Measurements from ENCODE around the gene FEN1.
A peak's percentile ranks its signal among the peaks of the same experiment; 100 is the strongest.

Gene FEN1

GRCh38 chr11:61775606-61776554 is 16.8 kb upstream of the FEN1 start:
- DNase-seq (ENCODE audit: low spot score), result no peak

GRCh38 chr11:61776561-61777075 is 16.1 kb upstream of the FEN1 start:
- peak; percentile 96 for DNase-seq (ENCODE audit: low spot score)

DNA sequence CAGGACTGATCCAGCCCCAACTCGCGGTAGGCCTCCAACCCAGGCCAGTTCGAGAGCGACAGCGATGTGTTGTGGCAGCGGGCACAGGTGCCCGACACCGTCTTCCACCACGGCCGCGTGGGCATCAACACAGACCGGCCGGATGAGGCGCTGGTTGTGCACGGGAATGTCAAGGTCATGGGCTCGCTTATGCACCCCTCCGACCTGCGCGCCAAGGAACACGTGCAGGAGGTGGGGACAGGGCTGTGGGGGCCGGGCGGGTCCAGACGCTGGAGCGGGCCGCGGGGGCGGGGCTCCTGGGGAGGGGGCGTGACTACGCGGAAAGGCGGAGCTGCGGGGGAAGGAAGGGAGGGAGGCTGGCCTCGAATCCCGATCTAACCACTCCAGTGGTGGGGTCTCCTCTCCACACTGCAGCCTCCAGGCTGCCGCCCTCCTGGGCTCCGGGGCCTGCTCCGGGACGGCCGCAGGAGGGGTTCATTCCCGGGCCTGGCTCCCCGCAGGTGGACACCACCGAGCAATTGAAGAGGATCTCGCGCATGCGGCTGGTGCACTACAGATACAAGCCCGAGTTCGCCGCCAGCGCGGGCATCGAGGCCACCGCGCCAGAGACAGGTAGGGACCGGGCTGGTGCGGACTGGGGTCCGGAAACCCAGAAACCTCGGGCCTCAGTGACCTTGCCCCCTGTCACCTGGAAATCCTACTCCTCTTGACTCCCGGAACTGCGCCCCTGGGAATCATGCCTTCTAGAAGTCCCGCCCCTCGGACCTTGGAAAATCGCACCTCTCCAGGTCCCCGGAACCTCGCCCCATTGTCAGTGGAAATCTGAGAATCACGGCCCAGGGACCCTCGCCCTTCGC is 15.2 kb upstream of the FEN1 start:
- DNase-seq (ENCODE audit: low spot score), result no peak

DNA sequence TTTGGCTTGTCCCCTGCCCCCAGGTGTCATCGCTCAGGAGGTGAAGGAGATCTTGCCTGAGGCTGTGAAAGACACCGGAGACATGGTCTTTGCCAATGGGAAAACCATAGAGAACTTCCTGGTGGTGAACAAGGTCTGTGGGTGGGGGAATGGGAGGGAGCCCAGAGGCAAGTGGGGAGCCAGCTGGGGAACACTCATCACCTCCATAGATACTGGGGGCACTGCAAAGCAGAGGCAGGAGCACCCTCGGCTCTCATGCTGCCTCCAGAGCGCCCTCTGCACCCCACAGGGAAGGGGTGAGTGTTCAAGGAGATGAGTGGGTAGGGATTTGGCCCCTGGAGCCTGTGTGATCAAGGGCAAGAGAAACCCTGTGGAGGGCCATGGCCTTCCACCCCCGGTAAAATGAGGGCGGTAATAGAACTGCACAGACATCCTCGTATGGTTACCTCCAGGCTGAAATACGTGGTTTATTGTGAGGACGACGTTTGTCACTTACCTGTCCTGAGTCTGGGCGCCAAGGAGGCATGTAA is 14.3 kb upstream of the FEN1 start:
- no peak for DNase-seq (ENCODE audit: low spot score)

GRCh38 chr11:61778920-61779650 is 13.6 kb upstream of the FEN1 start:
- DNase-seq (ENCODE audit: low spot score), result no peak

DNA sequence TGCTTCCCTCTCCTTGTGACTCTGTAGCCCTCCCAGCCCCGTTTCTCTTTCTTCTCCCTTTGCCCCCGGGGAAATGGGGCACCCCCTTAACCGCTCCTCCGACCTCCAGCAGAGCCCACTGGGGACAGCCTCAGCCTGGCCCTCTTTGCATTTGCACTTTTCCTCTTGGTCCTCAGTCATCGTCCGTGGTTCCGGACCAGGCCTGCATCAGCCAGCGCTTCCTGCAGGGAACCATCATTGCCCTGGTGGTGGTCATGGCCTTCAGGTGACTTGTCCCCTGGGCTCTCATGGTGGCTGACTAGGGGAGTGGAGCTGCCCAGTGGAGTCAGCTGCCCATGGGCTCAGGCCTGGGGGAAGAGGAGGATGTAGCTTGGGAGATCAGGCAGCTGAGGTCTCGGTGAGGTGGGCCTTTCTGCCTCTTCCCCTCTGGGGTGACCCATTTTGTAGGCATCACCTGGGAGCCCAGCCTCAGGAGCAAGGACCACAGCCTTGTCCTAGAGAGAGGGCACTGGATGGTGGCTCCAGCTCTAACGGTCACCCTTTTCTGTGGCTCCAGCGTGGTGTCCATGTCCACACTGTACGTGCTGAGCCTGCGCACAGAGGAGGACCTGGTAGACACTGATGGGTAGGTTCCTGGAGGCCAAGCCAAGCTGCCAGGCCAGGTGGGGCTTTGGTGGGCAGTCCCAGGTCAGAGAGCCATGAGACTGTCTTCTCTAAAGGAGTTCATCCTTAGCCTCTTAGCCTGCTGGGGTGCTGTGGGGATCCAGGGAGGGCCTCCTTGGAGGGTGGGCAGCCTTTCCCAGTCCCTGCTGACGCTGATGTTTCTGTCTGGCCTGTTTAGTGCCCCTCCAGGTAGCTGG is 12.8 kb upstream of the FEN1 start:
- DNase-seq (ENCODE audit: low spot score), result no peak

GRCh38 chr11:61780581-61781162 is 12.0 kb upstream of the FEN1 start:
- no peak for DNase-seq (ENCODE audit: low spot score)

- no peak for DNase-seq (ENCODE audit: low spot score)
These were observed 11.1 kb upstream of the FEN1 start for GRCh38 chr11:61781585-61781984.

GRCh38 chr11:61782299-61782698 is 10.4 kb upstream of the FEN1 start:
- no peak for DNase-seq (ENCODE audit: low spot score)

GRCh38 chr11:61782841-61783240 is 9.9 kb upstream of the FEN1 start:
- DNase-seq (ENCODE audit: low spot score), result no peak

DNA sequence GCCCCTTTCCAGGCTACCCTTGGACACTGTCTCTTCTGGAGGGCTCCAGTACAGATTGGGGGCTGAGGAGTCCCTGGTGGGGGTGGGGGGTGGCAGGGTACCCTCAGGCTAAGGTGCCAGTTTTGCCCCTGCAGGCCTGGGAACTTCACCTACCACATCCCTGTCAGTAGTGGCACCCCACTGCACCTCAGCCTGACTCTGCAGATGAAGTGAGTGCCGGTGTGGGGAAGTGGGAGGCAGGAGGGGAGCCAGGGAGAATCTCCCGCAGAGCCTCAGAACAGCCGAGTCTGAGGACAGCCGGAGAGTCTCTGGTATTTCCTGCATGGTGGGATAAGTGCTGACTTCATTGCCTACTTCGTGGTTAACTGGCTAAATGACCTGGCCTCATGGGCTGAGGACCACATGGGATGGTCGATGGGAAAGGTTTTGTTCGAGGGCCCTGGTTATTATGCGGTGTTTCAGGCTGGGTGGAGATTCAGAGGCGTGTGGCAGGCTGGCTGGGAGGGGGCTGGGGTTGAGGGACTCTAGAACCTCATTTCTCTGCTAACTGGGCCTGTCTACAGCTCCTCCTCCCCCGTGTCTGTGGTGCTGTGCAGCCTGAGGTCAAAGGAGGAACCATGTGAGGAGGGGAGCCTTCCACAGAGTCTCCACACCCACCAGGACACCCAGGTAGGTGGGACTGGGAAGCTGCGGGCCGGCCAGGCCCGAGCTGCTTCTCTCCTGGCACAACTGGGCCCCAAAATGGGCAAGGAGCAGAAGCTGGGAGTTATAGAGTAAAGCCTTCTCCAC is 8.8 kb upstream of the FEN1 start:
- DNase-seq (ENCODE audit: low spot score), result peak; percentile 59

DNA sequence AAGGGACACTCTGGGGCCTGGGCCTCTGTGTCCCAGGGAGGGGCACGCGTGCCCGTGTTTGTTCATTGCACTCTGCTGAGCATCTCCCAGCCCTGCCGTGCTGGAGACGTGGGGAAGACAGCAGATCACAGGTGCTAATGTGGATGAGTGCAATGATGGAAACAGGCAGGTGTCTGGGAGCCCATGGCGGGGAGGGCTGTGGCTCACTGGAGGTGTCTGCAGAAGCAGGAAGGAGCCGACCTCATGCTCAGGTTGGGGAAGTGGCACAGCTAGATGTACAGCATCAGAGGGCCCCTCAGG is 8.3 kb upstream of the FEN1 start:
- DNase-seq (ENCODE audit: low spot score), result no peak

DNA sequence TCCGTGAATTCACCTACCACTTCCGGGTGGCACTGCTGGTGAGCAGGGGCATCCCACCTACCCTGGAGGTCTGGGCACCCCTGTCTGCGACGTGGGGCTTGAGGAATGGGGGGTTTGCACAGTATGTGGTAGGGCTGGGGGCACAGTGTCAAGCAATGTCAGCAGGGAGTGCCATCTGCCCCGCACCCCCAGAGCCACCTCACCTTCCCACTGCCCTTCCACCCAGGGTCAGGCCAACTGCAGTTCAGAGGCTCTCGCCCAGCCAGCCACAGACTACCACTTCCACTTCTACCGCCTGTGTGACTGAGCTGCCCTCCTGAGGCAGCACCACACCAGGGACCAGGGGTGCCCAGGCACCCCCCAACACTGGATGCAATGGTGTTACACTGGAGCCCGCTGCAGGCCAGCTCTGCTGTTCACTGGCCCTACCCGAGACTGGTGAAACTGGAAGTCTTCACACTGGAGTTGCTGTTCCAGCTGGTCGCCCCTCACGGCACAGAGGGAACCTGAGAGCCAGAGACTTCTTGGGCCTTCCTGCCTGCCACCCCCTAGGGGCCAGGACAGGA is 6.8 kb upstream of the FEN1 start:
- no peak for DNase-seq (ENCODE audit: low spot score)

- DNase-seq (ENCODE audit: low spot score), result peak; percentile 70
These were observed 4.7 kb upstream of the FEN1 start for GRCh38 chr11:61787928-61788491.

DNA sequence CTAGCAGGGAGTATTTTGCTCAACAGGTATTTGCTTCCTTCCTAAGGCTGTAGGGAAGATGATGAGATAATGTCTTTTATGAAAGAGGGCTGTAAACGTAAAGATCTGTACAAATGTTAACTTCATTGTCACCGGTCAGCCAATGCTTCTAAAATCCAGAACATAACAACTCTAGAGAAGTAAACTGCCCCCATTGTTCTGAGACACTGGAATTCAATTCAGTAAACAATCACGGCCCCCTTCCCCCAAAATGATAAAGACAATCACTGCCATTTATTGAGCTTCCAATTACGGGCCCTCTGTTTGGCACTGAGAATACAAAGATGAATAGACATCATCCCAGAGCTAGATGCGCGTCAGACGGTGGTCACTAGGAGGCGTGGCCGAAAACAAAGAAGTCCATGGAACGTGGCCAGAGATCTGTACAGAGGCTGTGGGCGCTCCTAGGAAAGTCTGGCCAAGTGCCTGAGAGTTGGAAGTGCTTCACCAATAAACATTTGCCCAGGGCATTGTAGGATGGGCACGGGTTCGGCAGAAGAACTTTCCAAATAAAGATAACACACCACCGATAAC is 888 bp upstream of the FEN1 start:
- peak; percentile 85 for DNase-seq (ENCODE audit: low spot score)

DNA sequence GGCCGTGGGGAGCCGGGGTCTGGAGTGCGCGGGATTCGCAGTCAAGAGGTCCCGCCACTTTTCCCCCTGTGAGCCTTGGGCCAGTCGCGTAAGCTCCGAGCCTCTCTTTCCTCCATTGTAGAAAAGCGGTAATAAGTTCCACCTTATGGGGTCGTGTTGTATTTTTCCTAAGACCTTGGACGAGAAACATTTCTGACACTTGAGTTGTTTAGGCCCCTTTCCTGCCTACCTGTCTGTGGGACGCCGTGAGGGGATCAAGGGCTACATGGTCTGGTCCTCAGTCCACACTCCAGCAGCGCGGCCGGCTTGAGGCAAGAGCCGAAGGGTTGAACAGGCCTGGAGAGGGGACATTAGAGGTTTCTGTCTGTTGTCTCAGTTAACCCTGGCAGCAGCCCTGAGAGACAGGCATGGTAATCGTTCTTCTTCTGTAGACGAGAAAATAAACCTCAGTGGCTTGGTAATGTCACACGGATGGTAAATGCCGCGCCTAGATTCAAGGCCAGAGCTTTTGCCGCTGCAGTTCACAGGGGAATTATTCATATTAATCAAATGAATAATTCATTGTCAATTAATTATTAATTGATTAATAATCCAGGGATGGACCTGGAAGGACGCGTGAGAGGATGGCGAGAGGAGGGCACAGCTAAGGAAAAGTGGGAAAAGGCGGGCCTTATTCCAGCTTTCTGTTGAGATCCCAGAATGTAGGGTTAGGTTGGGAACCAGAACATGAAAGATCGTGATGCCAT is 545 bp downstream of the FEN1 start:
- DNase-seq (ENCODE audit: low spot score), result no peak

DNA sequence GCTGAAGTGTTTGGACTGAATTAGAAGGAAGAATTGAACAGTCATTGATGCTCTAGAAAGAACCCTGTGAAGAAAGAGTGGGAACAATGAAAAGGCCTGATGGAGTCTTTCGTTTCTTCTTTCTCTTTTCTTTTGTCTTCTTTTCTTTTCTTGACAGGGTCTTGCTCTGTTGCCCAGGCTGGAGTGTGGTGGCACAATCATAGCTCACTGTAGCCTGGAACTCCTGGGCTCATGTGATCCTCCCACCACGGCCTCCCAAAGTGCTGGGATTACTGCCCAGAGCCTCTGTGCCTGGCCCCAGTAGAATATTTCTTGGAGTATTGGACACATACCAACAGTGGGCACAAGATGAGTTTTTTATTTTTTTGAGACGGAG is 1.1 kb downstream of the FEN1 start:
- no peak for DNase-seq (ENCODE audit: low spot score)

DNA sequence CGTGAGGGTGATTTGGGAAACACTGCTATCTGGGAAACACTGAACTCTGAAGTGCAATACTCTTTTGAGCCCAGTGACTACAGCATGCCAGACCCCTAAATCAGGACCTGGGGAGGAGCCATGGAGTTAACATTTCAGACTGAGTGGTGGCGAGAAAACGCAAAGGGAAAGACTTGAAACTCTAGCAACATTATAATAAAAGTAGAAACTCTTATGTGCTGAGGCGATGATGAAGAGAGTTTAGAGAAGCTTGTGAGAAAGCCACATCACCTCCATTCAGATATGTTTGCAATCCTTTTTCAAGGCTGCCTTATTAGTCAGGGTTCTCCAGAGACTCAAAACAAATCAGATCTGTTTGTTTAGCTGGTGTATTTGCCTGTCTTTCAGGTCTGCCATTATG is 1.9 kb downstream of the FEN1 start:
- no peak for DNase-seq (ENCODE audit: low spot score)
